CD1c-positive myeloid dendritic cell (primary cell): Measurements from ENCODE around the gene FBXO31.
A peak's percentile ranks its signal among the peaks of the same experiment; 100 is the strongest.

ENCODE experiments used
- DNase-seq: peaks from one replicate; pipeline ENCODE4 v3.0.0-alpha.2; 2016; ENCODE audit errors: extremely low spot score

FBXO31 gene

GRCh38 chr16:87383505-87384161, at the start of gene FBXO31:
Gene FBXO31, minus strand, starts transcription at chr16:87383776. Its CDS starts 32 bp downstream, at chr16:87383744.
- DNase-seq = peak; percentile 91

GRCh38 chr16:87432330-87432915, 48.8 kb upstream of the FBXO31 start:
- no peak for DNase-seq

GRCh38 chr16:87431926-87432325, 48.4 kb upstream of the FBXO31 start:
- DNase-seq = no peak

- no peak for DNase-seq
Observed at GRCh38 chr16:87426423-87427215, 43.0 kb upstream of the FBXO31 start.

GRCh38 chr16:87425941-87426340, 42.4 kb upstream of the FBXO31 start:
- DNase-seq = no peak

- DNase-seq = no peak
Observed at GRCh38 chr16:87424266-87424665, 40.7 kb upstream of the FBXO31 start.

- DNase-seq = no peak
Observed at GRCh38 chr16:87423429-87423828, 39.9 kb upstream of the FBXO31 start.

GRCh38 chr16:87422106-87422505, 38.5 kb upstream of the FBXO31 start:
- no peak for DNase-seq

- no peak for DNase-seq
Observed at GRCh38 chr16:87421003-87421912, 37.7 kb upstream of the FBXO31 start.

GRCh38 chr16:87420026-87421002, 36.7 kb upstream of the FBXO31 start:
- no peak for DNase-seq

- no peak for DNase-seq
Observed at GRCh38 chr16:87418644-87419043, 35.1 kb upstream of the FBXO31 start.

GRCh38 chr16:87418216-87418615, 34.6 kb upstream of the FBXO31 start:
- DNase-seq = no peak

- no peak for DNase-seq
Observed at GRCh38 chr16:87417528-87417910, 33.9 kb upstream of the FBXO31 start.

GRCh38 chr16:87416826-87417527, 33.4 kb upstream of the FBXO31 start:
- DNase-seq = peak; percentile 22

GRCh38 chr16:87415441-87415840, 31.9 kb upstream of the FBXO31 start:
- DNase-seq = no peak

- DNase-seq = no peak
Observed at GRCh38 chr16:87414251-87414680, 30.7 kb upstream of the FBXO31 start.

- DNase-seq = no peak
Observed at GRCh38 chr16:87412996-87413421, 29.4 kb upstream of the FBXO31 start.

- DNase-seq = no peak
Observed at GRCh38 chr16:87412371-87412995, 28.9 kb upstream of the FBXO31 start.
